ENCODE data around the gene SLC30A3.
"Not testable (repeated sequence)": the region's sequence is repeated elsewhere in the genome, so short reads cannot be mapped to it uniquely, and the experiment has no call there.

Gene SLC30A3

DNA sequence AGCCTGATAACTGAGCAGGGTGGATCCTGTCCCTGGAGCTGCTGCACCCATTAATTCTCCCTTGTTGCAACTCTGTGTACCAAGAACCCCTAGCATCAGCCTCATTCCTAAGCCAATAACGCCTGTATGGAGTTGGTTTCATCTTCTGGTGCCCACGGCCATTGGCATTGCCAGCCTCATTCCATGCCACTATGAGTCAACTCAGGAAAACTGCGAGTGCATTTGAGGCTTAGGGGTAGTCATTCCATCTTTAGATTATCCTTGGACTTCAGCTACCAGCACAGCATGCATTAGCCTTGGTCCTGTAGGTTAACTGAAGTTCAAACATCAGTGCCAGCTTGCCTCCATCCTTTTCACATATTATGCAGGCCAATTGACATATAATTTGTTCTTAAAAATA is 18.0 kb upstream of the SLC30A3 start:
- no peak overlapping the region for H3K4me3 ChIP-seq (ENCODE audit: control insufficient read depth, low read depth, low read length)
- TF ChIP-seq CTCF (IDR thresholded peaks at IDR 0.05; ENCODE audit: control insufficient read depth, insufficient read depth, low read depth, low read length, missing control alignments) = no peak
- no peak for DNase-seq (ENCODE audit: low read depth)

DNA sequence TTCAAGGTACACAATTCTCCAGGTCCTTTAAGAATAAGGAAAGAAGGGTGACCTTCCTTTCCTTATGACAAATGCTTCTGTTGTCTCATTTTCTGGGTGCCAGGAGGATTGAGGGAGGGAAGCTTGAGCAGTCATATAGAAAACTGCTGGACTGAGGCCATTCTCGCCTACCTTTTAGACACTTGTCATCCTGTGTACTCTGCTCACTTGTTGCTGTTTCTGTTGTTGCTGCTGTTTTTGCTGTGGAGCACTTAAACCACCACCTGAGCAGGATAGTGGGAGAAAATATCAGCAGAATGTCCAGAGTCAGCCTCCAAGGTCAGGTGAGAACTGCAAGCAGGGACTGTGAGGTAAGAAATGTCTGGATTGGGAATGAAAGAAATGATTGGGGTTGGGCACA is 15.2 kb upstream of the SLC30A3 start:
- DNase-seq (ENCODE audit: low read depth) = no peak
- TF ChIP-seq CTCF (IDR thresholded peaks at IDR 0.05; ENCODE audit: control insufficient read depth, insufficient read depth, low read depth, low read length, missing control alignments) = no peak
- H3K4me3 ChIP-seq (ENCODE audit: control insufficient read depth, low read depth, low read length) = no peak overlapping the region

DNA sequence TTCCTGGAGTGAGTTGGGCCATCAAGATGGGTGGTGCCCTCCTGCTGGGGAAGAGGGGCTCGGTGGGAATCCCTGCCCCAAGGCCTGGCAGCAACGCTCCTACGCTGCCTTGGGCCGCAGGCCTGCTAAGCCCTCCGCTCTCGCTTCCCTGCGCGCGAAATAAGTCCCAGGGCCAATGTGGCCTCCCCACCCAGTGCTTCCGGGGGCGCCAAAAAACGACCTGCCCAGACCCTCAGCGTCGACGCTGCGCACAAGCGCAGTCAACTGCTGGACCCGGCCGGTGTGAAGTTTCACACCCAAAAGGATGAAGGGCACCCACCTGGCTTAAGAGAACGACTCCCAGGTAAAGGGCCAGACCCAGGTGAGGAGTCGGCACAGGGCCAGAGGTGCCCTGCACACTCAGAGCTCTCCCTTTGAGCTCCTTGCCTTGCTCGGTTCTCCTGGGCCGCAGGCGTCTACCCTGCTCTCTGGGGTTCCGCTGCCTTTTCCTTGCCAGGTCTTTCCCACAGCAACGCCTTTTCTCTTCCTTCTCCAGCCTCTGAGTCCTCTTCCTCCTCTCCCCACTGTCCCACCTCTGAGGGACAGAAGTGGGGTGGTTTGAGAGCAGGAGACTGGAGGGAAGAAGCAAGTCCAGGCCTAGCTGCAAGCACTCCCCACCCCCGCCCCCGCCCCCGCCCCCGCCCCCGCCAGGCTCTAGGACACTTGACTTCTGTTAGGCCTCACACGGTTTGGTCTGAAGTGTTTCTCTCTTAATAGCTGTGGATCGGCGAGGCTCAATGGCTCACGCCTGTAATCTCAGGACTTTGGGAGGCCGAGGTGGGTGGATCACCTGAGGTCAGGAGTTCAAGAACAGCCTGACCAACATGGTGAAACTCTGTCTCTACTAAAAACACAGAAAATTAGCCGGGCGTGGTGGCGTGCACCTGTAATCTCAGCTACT is 12.6 kb upstream of the SLC30A3 start, which contains the start of gene DNAJC5G:
Gene DNAJC5G (plus strand): TSS at position 223 of the 940 bp plus-strand sequence. CDS start 1,296 bp downstream, outside the sequence.
- no peak for TF ChIP-seq CTCF (IDR thresholded peaks at IDR 0.05; ENCODE audit: control insufficient read depth, insufficient read depth, low read depth, low read length, missing control alignments)
- DNase-seq (ENCODE audit: low read depth) = no peak
- H3K4me3 ChIP-seq (ENCODE audit: control insufficient read depth, low read depth, low read length) = no peak within 1 kb of the TSS

- not testable (repeated sequence) for H3K4me3 ChIP-seq (ENCODE audit: control insufficient read depth, low read depth, low read length); DNase-seq (ENCODE audit: low read depth)
Measured at GRCh38 chr2:27272537-27273522, 10.0 kb upstream of the SLC30A3 start.

GRCh38 chr2:27271631-27272340 is 8.9 kb upstream of the SLC30A3 start:
- no peak for TF ChIP-seq CTCF (IDR thresholded peaks at IDR 0.05; ENCODE audit: control insufficient read depth, insufficient read depth, low read depth, low read length, missing control alignments)
- no peak overlapping the region for H3K4me3 ChIP-seq (ENCODE audit: control insufficient read depth, low read depth, low read length)
- DNase-seq (ENCODE audit: low read depth) = no peak

GRCh38 chr2:27270670-27271069 is 7.8 kb upstream of the SLC30A3 start:
- TF ChIP-seq CTCF (IDR thresholded peaks at IDR 0.05; ENCODE audit: control insufficient read depth, insufficient read depth, low read depth, low read length, missing control alignments) = no peak
- H3K4me3 ChIP-seq (ENCODE audit: control insufficient read depth, low read depth, low read length) = no peak overlapping the region
- DNase-seq (ENCODE audit: low read depth) = no peak
